Lower lobe of right lung (tissue), 2 donors: ENCODE results near the gene COL1A2. TPM values are rescaled to one million over a fixed set of nuclear protein-coding genes. Genes with fewer than 3 reads are reported as not detected.

ENCODE experiments used
- ATAC-seq, 2 donors: fragments of 200-7000 bp; cut with Tn5 transposase; one replicate each; pipeline ENCODE4 v1.9.1; 2020 to 2022; ENCODE audit warnings: mild to moderate bottlenecking in 2 of 2, moderate library complexity in 2 of 2
- DNase-seq: peaks from one replicate; pipeline ENCODE4 v3.0.0-alpha.2; 2020
- H3K27ac ChIP-seq: fragments of 200-600 bp; one replicate; pipeline ENCODE4 v1.8.0; 2022
- H3K27me3 ChIP-seq: fragments of 200-600 bp; one replicate; pipeline ENCODE4 v1.8.0; 2022; ENCODE audit warnings: low read depth
- H3K36me3 ChIP-seq: fragments of 200-600 bp; one replicate; pipeline ENCODE4 v1.8.0; 2022; ENCODE audit warnings: mild to moderate bottlenecking
- H3K4me1 ChIP-seq: fragments of 200-600 bp; one replicate; pipeline ENCODE4 v1.8.0; 2022
- H3K4me3 ChIP-seq: fragments of 200-600 bp; one replicate; pipeline ENCODE4 v1.8.0; 2022; ENCODE audit warnings: mild to moderate bottlenecking
- H3K9me3 ChIP-seq: fragments of 200-600 bp; one replicate; pipeline ENCODE4 v1.8.0; 2022
- intact Hi-C: fragments of 100-400 bp; cut with DNase I; formaldehyde crosslinking; loops from one replicate; pipeline ENCODE4 v1.11.0; 2022
- total RNA-seq: library from RNA; stranded (reverse); fragmentation: NEBNext Ultra II Directional; extraction: Animal tissue kit (Norgen Biotek cat#: 25700); gene quantifications from one replicate; pipeline ENCODE4 v1.2.1, GENCODE V29; 2021
- TF ChIP-seq, protein P1 (sequence below): fragments of 200-600 bp; IDR thresholded peaks from one replicate; pipeline ENCODE4 v1.8.0; 2022; ENCODE audit warnings: antibody characterized with exemption, mild to moderate bottlenecking
- donor health status: DM: no; HTN: yes; CAD: no; lungs with severe emphysema.

The COL1A2 gene
- total RNA-seq, 1 donor from 2014 or later, result 252 TPM

DNA sequence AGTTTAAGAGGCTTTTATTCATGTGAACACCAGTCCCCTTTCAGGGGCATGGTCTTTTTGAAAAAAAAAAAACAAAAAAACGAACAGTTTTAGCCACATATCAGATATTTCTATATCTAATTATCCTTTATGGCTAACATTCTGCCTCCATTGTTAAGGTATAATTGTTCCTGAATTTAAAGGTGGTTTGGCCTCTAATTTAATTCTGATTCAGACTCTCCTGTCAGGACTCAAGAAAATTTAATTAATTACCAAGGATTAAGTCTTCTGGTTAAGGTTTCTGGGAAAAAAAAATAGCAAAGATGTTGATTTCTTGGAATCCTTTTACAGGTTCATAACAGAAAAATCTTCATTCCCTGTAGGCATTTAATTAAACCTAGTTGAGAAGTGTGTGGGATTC is 27.4 kb downstream of the COL1A2 start:
- H3K27me3 ChIP-seq, result no peaks in the 10 kb centered on the region
- TF ChIP-seq, protein P1, sequence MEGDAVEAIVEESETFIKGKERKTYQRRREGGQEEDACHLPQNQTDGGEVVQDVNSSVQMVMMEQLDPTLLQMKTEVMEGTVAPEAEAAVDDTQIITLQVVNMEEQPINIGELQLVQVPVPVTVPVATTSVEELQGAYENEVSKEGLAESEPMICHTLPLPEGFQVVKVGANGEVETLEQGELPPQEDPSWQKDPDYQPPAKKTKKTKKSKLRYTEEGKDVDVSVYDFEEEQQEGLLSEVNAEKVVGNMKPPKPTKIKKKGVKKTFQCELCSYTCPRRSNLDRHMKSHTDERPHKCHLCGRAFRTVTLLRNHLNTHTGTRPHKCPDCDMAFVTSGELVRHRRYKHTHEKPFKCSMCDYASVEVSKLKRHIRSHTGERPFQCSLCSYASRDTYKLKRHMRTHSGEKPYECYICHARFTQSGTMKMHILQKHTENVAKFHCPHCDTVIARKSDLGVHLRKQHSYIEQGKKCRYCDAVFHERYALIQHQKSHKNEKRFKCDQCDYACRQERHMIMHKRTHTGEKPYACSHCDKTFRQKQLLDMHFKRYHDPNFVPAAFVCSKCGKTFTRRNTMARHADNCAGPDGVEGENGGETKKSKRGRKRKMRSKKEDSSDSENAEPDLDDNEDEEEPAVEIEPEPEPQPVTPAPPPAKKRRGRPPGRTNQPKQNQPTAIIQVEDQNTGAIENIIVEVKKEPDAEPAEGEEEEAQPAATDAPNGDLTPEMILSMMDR, result no peak
- ATAC-seq (no peak), DNase-seq (no peak)
- no peak overlapping the region for H3K4me3 ChIP-seq
- H3K9me3 ChIP-seq, result no peaks in the 10 kb centered on the region
- no peak overlapping the region for H3K27ac ChIP-seq
- H3K4me1 ChIP-seq, result no peaks in the 10 kb centered on the region
- intact Hi-C loops, result no loop called here
- H3K36me3 ChIP-seq, result peaks cover 67% of the 10 kb centered on the region

DNA sequence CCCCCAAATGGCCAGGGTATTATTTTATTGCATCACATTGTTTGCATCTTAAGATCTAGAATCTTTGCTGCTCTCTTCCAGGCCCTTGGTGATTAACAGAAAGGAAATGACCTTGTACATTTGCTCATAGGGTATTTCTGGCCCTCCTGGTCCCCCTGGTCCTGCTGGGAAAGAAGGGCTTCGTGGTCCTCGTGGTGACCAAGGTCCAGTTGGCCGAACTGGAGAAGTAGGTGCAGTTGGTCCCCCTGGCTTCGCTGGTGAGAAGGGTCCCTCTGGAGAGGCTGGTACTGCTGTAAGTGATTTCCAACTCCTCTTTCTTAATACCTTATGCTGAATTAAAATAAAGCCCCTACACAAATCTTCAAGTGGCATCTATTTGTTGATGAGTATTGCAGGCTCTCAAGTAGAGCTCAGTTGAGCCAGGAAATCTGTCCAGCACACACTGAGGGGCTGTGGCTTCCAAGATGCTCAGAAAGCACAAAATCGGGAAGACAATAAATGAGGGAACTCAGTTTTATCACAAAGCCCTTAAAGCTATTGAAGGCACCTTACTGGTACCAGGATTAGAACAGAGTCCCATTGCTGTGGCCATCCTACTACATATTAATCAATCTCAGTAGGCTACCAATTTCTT is 28.2 kb downstream of the COL1A2 start:
- DNase-seq (no peak), ATAC-seq (no peak)
- TF ChIP-seq, protein P1, result no peak
- Histone ChIP-seq H3K27ac (no peak overlapping the region), H3K9me3 (no peaks in the 10 kb centered on the region), H3K27me3 (no peaks in the 10 kb centered on the region), H3K36me3 (peaks cover 68% of the 10 kb centered on the region), H3K4me1 (no peaks in the 10 kb centered on the region), H3K4me3 (no peak overlapping the region)
- intact Hi-C loops, result no loop called here

DNA sequence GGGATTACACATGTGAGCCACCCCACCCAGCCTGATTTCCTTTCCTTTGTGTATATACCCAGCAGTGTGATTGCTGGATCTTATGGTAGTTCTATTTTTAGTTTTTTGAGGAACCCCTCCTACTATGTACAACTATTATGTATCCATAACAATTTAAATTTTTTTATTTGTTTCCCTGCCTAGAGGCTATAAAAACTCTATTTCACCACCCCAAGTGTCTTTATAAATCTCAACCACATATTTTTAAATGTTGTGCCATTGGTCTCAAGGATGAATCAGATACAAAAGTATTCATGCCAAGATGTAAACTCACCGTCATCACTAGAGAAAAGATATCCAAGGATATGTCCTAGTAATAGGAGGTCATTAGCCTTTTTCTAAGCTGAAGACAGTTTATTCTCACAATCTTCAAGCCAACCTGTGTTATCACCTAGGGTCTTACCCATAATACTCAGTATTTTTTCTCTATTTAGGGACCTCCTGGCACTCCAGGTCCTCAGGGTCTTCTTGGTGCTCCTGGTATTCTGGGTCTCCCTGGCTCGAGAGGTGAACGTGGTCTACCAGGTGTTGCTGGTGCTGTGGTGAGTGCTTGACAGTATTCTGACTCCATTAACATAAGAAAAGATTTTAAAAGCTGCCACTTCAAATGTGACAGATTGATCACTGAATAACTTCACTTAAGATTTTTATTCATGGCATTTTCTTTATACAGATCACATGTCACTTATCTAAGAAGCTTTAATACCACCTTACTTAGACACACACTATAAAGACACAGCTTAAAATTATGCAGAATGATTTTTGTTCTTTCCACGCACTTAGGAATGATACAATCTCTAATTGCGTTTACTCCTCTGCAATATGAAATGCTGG is 29.4 kb downstream of the COL1A2 start:
- Histone ChIP-seq H3K27me3 (no peaks in the 10 kb centered on the region), H3K4me1 (no peaks in the 10 kb centered on the region), H3K36me3 (peaks cover 61% of the 10 kb centered on the region), H3K9me3 (no peaks in the 10 kb centered on the region), H3K27ac (no peak overlapping the region), H3K4me3 (no peak overlapping the region)
- ATAC-seq (no peak), DNase-seq (no peak)
- TF ChIP-seq, protein P1, result no peak
- intact Hi-C loops, result no loop called here

DNA sequence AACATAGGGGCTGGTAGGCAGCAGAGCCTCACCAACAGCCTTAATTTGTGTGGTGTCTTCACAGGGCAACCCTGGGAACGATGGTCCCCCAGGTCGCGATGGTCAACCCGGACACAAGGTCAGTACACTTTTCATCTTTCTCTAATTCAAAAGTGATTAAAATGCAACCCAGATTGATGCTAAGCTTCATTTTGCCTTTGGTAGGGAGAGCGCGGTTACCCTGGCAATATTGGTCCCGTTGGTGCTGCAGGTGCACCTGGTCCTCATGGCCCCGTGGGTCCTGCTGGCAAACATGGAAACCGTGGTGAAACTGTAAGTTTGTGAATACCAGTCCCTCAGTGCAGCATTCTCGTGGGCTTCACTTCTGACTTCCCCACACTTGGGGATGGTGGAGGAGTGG is 30.9 kb downstream of the COL1A2 start:
- Histone ChIP-seq H3K27me3 (no peaks in the 10 kb centered on the region), H3K27ac (no peak overlapping the region), H3K4me3 (no peak overlapping the region), H3K4me1 (no peaks in the 10 kb centered on the region), H3K36me3 (peaks cover 52% of the 10 kb centered on the region), H3K9me3 (no peaks in the 10 kb centered on the region)
- no peak for ATAC-seq
- intact Hi-C loops, result no loop called here
- TF ChIP-seq, protein P1, result no peak
- no peak for DNase-seq

DNA sequence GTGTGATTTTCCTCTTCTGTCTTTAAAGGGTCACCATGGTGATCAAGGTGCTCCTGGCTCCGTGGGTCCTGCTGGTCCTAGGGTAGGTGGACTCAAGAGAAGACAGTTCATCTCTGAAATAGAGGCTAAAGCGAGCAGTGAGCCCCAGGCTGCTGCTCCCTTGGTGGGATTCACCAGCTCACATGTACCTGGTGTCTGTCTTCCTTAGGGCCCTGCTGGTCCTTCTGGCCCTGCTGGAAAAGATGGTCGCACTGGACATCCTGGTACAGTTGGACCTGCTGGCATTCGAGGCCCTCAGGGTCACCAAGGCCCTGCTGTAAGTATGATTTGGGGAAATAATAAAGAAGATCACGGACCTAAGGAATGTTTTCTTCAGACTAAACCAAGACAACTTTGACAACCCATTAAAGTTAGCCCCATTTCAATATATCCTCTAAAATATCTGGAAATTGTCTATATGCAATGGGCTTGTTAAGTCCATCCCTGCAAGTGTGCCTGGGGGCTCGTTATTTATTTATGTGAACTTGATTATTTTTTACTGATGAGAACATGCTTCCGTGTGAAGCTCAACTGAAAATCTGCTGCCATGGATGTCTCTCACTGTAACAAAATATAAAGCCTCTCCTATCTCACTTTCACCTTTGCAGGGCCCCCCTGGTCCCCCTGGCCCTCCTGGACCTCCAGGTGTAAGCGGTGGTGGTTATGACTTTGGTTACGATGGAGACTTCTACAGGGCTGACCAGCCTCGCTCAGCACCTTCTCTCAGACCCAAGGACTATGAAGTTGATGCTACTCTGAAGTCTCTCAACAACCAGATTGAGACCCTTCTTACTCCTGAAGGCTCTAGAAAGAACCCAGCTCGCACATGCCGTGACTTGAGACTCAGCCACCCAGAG is 32.5 kb downstream of the COL1A2 start:
- H3K36me3 ChIP-seq, result peaks cover 46% of the 10 kb centered on the region
- intact Hi-C loops, result no loop called here
- no peak for ATAC-seq

More for the DNA sequence above, 32.5 kb downstream of the COL1A2 start:
- TF ChIP-seq, protein P1, result no peak
- no peak overlapping the region for H3K4me3 ChIP-seq
- H3K9me3 ChIP-seq, result no peaks in the 10 kb centered on the region
- H3K4me1 ChIP-seq, result no peaks in the 10 kb centered on the region
- no peak for DNase-seq
- no peak overlapping the region for H3K27ac ChIP-seq
- H3K27me3 ChIP-seq, result no peaks in the 10 kb centered on the region
